Measurements from ENCODE around the gene SCN4A.

- TF ChIP-seq, protein P1, sequence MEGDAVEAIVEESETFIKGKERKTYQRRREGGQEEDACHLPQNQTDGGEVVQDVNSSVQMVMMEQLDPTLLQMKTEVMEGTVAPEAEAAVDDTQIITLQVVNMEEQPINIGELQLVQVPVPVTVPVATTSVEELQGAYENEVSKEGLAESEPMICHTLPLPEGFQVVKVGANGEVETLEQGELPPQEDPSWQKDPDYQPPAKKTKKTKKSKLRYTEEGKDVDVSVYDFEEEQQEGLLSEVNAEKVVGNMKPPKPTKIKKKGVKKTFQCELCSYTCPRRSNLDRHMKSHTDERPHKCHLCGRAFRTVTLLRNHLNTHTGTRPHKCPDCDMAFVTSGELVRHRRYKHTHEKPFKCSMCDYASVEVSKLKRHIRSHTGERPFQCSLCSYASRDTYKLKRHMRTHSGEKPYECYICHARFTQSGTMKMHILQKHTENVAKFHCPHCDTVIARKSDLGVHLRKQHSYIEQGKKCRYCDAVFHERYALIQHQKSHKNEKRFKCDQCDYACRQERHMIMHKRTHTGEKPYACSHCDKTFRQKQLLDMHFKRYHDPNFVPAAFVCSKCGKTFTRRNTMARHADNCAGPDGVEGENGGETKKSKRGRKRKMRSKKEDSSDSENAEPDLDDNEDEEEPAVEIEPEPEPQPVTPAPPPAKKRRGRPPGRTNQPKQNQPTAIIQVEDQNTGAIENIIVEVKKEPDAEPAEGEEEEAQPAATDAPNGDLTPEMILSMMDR (IDR thresholded peaks at IDR 0.05; ENCODE audit: low read length), result no peak
- no peak for TF ChIP-seq EZH2 (IDR thresholded peaks at IDR 0.05; ENCODE audit: borderline replicate concordance, low read length)
These were observed 56.0 kb downstream of the SCN4A start for GRCh38 chr17:63916566-63917185.

Data from OCI-LY1 (cell line).